GM12891 (cell line): ENCODE results near the gene LRMDA.

ENCODE experiments used
- DNase-seq: peaks from one replicate; pipeline ENCODE4 v3.0.0; 2011; ENCODE audit warnings: low spot score; ENCODE audit not compliant: insufficient read length
- FAIRE-seq: peaks from 2 replicates; lab custom pipeline; 2011; peaks lifted over from hg19 to GRCh38; lab: Jason Lieb, UNC
- PAX5 ChIP-seq: IDR thresholded peaks from 2 replicates; pipeline ENCODE4 v1.6.1; 2011; ENCODE audit warnings: low read length, moderate library complexity, mild to moderate bottlenecking; ENCODE audit not compliant: insufficient read depth, severe bottlenecking
- POLR2A ChIP-seq: IDR thresholded peaks from 2 replicates; pipeline ENCODE4 v1.6.1; 2011; ENCODE audit warnings: low read depth, low read length, control low read depth
- POLR2AphosphoS5 ChIP-seq: IDR thresholded peaks from 2 replicates; pipeline ENCODE4 v1.6.1; 2011; ENCODE audit warnings: low read depth, low read length, control low read depth
- POU2F2 ChIP-seq: IDR thresholded peaks from 2 replicates; pipeline ENCODE4 v1.6.1; 2011; ENCODE audit warnings: low read depth, mild to moderate bottlenecking, control low read depth, low read length, moderate library complexity
- SPI1 ChIP-seq: IDR thresholded peaks from 2 replicates; pipeline ENCODE4 v1.6.1; 2011; ENCODE audit warnings: low read depth, low read length, control low read depth
- TAF1 ChIP-seq: IDR thresholded peaks from 2 replicates; pipeline ENCODE4 v1.6.1; 2011; ENCODE audit warnings: low read depth, low read length, control low read depth

Gene LRMDA

GRCh38 chr10:75643405-75643804 is 212.0 kb downstream of the LRMDA start:
- TF ChIP-seq SPI1 = no peak
- no peak for TF ChIP-seq TAF1
- DNase-seq = no peak
- no peak for FAIRE-seq

DNA sequence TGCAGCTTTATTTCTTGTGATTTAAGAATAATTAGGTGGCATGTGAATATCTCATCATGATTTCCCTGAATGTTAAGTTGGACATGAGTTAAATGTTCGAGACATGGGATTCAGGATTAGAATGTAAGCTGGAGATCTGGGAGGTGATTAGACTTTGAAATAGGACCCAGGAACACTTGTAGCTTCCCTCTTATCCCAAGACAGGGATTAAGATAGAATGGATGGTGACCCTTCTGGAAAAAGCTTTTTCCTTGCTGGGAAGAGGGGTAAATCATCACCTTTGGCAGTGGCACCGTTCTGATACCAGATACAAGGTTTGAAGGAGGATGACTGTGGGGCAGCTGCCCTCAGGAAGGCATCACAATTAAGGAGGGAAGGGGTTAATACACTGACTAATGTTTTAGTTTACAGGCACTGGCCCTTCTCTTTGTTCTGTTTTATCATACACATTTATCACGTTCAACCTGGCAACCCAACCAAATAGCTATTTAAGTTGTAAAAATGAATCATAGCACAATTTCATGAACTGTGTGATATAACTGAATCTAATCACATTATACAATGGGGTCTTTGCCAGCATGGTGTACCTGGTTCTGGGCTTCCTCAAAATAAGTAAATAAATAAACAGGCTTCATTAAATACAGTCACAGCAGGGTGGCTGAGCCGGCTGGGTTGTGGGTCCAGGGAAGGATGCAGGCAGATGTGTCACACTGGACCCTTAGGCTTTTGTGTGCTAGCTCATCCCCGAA is 212.7 kb downstream of the LRMDA start:
- FAIRE-seq (no peak), DNase-seq (no peak)
- TF ChIP-seq PAX5 = no peak
- TF ChIP-seq POLR2AphosphoS5 = no peak
- TF ChIP-seq POU2F2 = no peak
- no peak for TF ChIP-seq SPI1
- TF ChIP-seq POLR2A = no peak
- TF ChIP-seq TAF1 = no peak

DNA sequence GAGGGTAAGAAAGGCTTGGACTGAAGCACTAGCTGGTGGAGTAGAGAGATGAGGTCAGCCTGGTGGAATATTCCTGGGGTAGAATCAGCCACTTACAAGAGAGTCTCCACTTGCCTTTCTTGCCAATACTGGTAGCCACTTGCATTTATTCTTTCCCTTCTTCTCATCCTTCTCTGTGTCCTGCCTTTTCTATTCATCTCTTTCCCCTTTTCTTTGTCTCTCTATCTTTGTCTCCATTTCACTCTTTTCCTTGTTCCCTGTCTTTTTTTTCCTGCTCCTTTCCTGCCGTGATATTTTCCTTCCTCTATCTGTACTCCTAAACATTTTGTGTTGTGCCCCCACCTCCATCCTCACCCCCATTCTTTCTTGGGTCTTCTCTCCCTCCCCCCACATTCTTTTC is 214.3 kb downstream of the LRMDA start:
- DNase-seq (no peak), FAIRE-seq (no peak)
- no peak for TF ChIP-seq POLR2A
- TF ChIP-seq PAX5 = no peak

DNA sequence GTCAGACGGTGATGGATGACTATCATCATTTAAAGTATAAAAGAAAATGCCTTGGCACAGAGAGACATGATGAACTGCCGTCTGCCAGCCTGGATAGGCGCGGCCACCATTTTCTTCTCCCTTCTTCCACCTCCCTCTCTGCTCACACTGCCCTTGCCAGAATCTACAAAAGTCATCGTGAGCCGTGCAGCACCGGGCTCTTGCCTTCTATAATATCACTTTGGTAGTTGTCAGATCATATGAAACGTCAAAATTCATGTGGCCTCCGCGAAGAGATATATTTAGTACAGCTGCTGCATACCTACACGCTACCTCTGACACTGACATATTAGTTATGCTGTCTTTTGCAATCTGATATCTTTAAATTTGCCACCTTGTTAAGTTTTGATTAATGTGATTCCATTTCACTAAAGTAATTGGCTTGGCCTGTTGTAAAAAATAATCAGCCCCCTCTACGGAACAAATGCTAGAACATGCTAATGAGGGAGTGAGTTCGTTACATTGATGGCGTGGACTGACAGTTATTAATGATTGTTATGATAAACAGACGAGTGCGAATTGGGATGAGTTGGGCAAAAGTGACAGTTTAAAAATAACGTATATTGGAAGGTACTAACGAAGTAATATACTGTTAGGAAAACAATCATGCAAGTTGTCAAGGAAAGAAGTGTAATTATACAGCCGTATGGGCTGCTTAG is 214.9 kb downstream of the LRMDA start:
- no peak for FAIRE-seq
- no peak for DNase-seq
- no peak for TF ChIP-seq TAF1
- no peak for TF ChIP-seq POLR2AphosphoS5
- no peak for TF ChIP-seq PAX5
- TF ChIP-seq SPI1 = no peak
- no peak for TF ChIP-seq POLR2A
- TF ChIP-seq POU2F2 = no peak

DNA sequence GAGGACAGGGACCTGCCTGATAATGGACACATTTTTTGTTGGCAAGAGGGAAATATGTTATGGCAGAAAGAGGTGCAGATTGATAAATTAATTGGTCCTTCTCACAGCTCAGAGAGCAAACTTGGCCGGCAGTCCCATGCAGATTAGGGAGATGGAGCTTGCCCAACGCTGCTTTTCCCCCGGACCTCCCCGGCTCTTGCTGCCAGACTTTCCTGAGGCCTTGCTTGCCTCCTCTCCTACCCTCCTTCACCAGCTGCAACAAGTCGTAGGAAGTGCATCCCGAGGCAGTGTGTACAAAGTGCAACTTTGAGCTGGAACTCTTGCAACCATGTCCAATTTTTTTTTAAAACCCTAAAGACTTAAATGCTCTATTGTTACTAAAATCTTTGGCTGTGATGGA is 215.5 kb downstream of the LRMDA start:
- DNase-seq (no peak), FAIRE-seq (no peak)
- TF ChIP-seq PAX5 = no peak
- TF ChIP-seq POU2F2 = no peak
- no peak for TF ChIP-seq TAF1
- no peak for TF ChIP-seq POLR2AphosphoS5
- TF ChIP-seq POLR2A = no peak
- TF ChIP-seq SPI1 = no peak

DNA sequence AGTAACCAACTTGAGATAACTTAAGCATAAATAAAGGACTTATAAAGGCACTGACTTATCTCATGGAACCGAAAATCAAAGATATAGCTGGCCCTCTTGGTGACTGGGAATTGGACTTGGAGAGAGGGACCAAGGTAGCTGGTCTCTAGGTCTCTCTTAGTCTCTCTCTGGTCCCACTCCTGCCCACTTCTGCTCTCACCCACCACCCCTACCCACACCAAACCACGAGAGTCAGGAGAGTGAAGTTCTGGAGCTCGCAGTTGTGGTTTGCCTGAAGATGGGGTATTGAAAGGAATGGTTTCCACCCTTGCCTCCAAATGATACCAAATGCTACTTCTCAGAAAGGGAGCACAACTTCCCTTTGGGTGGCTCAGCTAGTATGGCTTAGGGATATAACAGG is 216.3 kb downstream of the LRMDA start:
- FAIRE-seq = no peak

DNA sequence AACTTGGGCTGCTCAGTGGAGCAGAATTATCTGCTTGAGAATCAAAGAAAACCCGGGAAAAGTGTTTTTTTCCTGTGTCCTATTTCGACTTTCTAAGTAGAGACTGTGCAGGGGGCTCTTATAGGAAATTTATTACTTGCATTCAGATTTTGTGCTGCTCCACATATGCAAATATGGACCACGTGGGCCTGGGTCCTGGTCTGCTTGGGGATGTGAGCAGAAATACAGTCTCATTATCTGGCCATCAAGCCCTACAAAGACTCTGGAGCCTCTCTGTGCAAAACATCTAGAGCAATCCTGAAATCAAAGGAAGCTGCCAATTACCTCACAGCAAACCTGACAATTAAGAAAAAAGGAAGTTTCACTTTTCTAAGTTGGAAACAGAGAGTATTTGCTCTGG is 216.9 kb downstream of the LRMDA start:
- DNase-seq (no peak), FAIRE-seq (no peak)
- TF ChIP-seq TAF1 = no peak
- no peak for TF ChIP-seq POLR2AphosphoS5
- TF ChIP-seq POLR2A = no peak
- no peak for TF ChIP-seq SPI1
- no peak for TF ChIP-seq PAX5
- no peak for TF ChIP-seq POU2F2

More for the DNA sequence above, 216.3 kb downstream of the LRMDA start:
- TF ChIP-seq POLR2A (no peak), TAF1 (no peak), POLR2AphosphoS5 (no peak), POU2F2 (no peak), SPI1 (no peak), PAX5 (no peak)
- DNase-seq = no peak

DNA sequence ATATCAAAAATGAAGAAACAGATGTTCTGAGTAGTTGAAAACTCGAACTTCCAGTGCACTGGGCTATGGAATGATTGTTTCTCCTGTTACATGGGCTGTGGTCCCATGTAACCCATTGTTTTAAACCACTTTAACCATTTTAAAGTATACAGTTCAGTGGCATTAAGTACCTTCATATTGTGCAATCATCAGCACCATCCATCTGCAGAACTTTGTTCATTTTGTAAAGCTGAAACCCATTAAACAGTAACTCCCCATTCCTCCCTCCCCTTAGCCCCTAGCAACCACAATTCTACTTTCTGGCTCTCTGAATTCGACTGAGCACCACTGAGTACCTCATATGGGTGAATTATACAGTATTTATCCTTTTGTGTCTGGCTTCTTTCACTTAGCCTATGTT is 217.4 kb downstream of the LRMDA start:
- no peak for TF ChIP-seq PAX5
- no peak for TF ChIP-seq POU2F2
- no peak for TF ChIP-seq POLR2AphosphoS5
- no peak for TF ChIP-seq POLR2A
- no peak for TF ChIP-seq SPI1
- TF ChIP-seq TAF1 = no peak
- FAIRE-seq (no peak), DNase-seq (no peak)

GRCh38 chr10:75649466-75649865 is 218.0 kb downstream of the LRMDA start:
- no peak for TF ChIP-seq TAF1
- TF ChIP-seq POLR2A = no peak
- no peak for TF ChIP-seq PAX5
- TF ChIP-seq POU2F2 = no peak
- no peak for TF ChIP-seq POLR2AphosphoS5
- no peak for TF ChIP-seq SPI1
- FAIRE-seq = no peak
- no peak for DNase-seq

- FAIRE-seq (no peak), DNase-seq (no peak)
- TF ChIP-seq PAX5 (no peak), SPI1 (no peak)
Measured at GRCh38 chr10:75650648-75651047, 219.2 kb downstream of the LRMDA start.

DNA sequence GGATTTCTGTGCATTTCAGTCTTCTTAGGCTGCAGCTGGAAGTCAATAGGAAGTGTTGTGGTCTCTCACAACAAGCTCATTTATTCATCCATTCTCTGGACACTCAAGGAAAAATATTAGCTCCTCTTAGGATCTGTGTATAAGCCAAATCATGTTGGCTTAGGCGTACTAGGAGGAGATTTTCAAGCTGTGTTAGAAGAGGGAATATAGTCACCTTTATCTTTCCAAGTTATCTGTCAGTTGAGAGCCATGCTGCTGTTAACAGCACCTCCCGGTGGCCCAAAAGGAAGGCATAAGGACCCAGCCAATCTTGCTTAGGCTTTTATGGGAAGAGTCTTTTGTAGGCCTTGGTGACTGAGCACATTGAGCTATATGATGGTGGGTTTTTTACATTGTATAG is 220.0 kb downstream of the LRMDA start:
- DNase-seq = no peak
- FAIRE-seq = no peak
- no peak for TF ChIP-seq SPI1
- no peak for TF ChIP-seq POLR2AphosphoS5
- TF ChIP-seq POU2F2 = no peak
- TF ChIP-seq TAF1 = no peak
- no peak for TF ChIP-seq PAX5
- no peak for TF ChIP-seq POLR2A
